Suprapubic skin (tissue), 4 donors: ENCODE results near the gene CELSR1.

Experiments used
- CTCF ChIP-seq, 2 donors: fragments of 200-600 bp in 1 of 2; fragments of 450-650 bp in 1 of 2; sonication (generic) in 1 of 2; IDR thresholded peaks; one replicate each; pipeline ENCODE4 v1.5.1; 2016 to 2019; ENCODE audit warnings: antibody characterized with exemption in 2 of 2, mild to moderate bottlenecking in 1 of 2, moderate library complexity in 1 of 2
- EP300 ChIP-seq: sonication (generic); formaldehyde crosslinking; IDR thresholded peaks from one replicate; pipeline ENCODE4 v1.6.1; 2017; ENCODE audit warnings: antibody characterized with exemption
- POLR2A ChIP-seq, 2 donors: fragments of 450-650 bp; IDR thresholded peaks; one replicate each; pipeline ENCODE4 v1.6.1; 2017; ENCODE audit warnings: antibody characterized with exemption in 2 of 2, mild to moderate bottlenecking in 2 of 2, moderate library complexity in 2 of 2
- POLR2AphosphoS5 ChIP-seq, 3 donors: sonication (generic); formaldehyde crosslinking; IDR thresholded peaks; one replicate each; pipeline ENCODE4 v1.6.1; 2017; ENCODE audit warnings: antibody characterized with exemption in 3 of 3

GRCh38 chr22:46574993-46575910, 37.8 kb upstream of the CELSR1 start:
- no peak for TF ChIP-seq CTCF (IDR thresholded peaks at IDR 0.05)
- no peak for TF ChIP-seq POLR2A (IDR thresholded peaks at IDR 0.05)
- no peak for TF ChIP-seq POLR2AphosphoS5 (IDR thresholded peaks at IDR 0.05)
- TF ChIP-seq EP300 = no peak
